ENCODE measurements around the gene FLOT1. TPM values are rescaled to one million over a fixed set of nuclear protein-coding genes. Genes with fewer than 3 reads are reported as not detected.

The FLOT1 gene
- total and polyA plus RNA-seq, 9 of the 15 experiments (the other 6 are each of a cell fraction or from before 2014, with no cell fraction given): 11.7 to 149 (median 118) TPM

- TF ChIP-seq CTCF (IDR thresholded peaks at IDR 0.05 in 2 of 3, conservative IDR thresholded peaks at IDR 0.05 in 1 of 3; ENCODE audit: insufficient read depth in 2 of 3, low read depth in 1 of 3, low read length in 3 of 3): peak; percentile 41 to 78 (median 65); a peak in 5 of 6 replicates
- 0 out of 2 replicates have a peak, but pooled peaks have one; percentile 39 for TF ChIP-seq HSF4 (CRISPR knock-in tag; IDR thresholded peaks at IDR 0.05; ENCODE audit: borderline replicate concordance)
- no peak for TF ChIP-seq BCLAF1 (IDR thresholded peaks at IDR 0.05; ENCODE audit: borderline replicate concordance in 1 of 2, control insufficient read depth in 1 of 2, low read depth in 2 of 2, low read length in 1 of 2)
- no peak for TF ChIP-seq ZNF76 (CRISPR knock-in tag; IDR thresholded peaks at IDR 0.05; ENCODE audit: borderline replicate concordance)
- TF ChIP-seq ZNF695 (CRISPR knock-in tag; IDR thresholded peaks at IDR 0.05): 0 out of 2 replicates have a peak, but pooled peaks have one; percentile 30
- no peak for TF ChIP-seq NR1H2 (CRISPR knock-in tag; IDR thresholded peaks at IDR 0.05)
- peak; percentile 7 for TF ChIP-seq CHD4 (IDR thresholded peaks at IDR 0.05; ENCODE audit: insufficient read depth, insufficient replicate concordance, low read depth, low read length, poor library complexity, severe bottlenecking)
- peak; percentile 32 for TF ChIP-seq BRD9 (IDR thresholded peaks at IDR 0.05; ENCODE audit: low read depth, partially characterized antibody)
- TF ChIP-seq ESRRA (IDR thresholded peaks at IDR 0.05; ENCODE audit: borderline replicate concordance, low read depth): 0 out of 2 replicates have a peak, but pooled peaks have one; percentile 7
- TF ChIP-seq ZFP36 (IDR thresholded peaks at IDR 0.05; ENCODE audit: low read depth, low read length, partially characterized antibody): peak; percentile 97
- no peak for TF ChIP-seq SMAD2 (IDR thresholded peaks at IDR 0.05; ENCODE audit: low read depth, low read length)
- TF ChIP-seq NCOA4 (IDR thresholded peaks at IDR 0.05; ENCODE audit: partially characterized antibody): no peak
- peak; percentile 62; the same call in 1 of the 2 replicates for TF ChIP-seq POLR2G (IDR thresholded peaks at IDR 0.05; ENCODE audit: low read depth, low read length)
- TF ChIP-seq ZNF224 (CRISPR knock-in tag; IDR thresholded peaks at IDR 0.05): no peak
- TF ChIP-seq ZNF384 (IDR thresholded peaks at IDR 0.05; ENCODE audit: low read depth, low read length): no peak
- no peak for TF ChIP-seq FOXP1 (CRISPR knock-in tag; IDR thresholded peaks at IDR 0.05)
- no peak for TF ChIP-seq HMG20B (CRISPR knock-in tag; IDR thresholded peaks at IDR 0.05)
- TF ChIP-seq SMAD3 (CRISPR knock-in tag; conservative IDR thresholded peaks at IDR 0.05): 0 out of 2 replicates have a peak, but pooled peaks have one; percentile 34
- TF ChIP-seq MAFF (IDR thresholded peaks at IDR 0.05; ENCODE audit: low read length): no peak
- TF ChIP-seq RAD51 (IDR thresholded peaks at IDR 0.05; ENCODE audit: borderline replicate concordance, low read depth): no peak
- 0 out of 2 replicates have a peak, but pooled peaks have one; percentile 38 for TF ChIP-seq HDAC8 (tag; IDR thresholded peaks at IDR 0.05)
- TF ChIP-seq ELF4 (CRISPR knock-in tag; IDR thresholded peaks at IDR 0.05): peak; percentile 47; the same call in 1 of the 2 replicates
- TF ChIP-seq ESRRB (CRISPR knock-in tag; IDR thresholded peaks at IDR 0.05; ENCODE audit: borderline replicate concordance): peak; percentile 19; the same call in 1 of the 2 replicates
Measured at GRCh38 chr6:30685157-30686008, 57.1 kb downstream of the FLOT1 start (continued).
